IMR-90 (cell line): ENCODE data around the gene STAP2.

Experiments
- CEBPB ChIP-seq: IDR thresholded peaks from 2 replicates; pipeline ENCODE4 v1.6.1; 2012; ENCODE audit warnings: low read depth, low read length, improper control_type of control experiment
- CTCF ChIP-seq: conservative IDR thresholded peaks from 2 replicates; pipeline ENCODE4 v1.5.1; 2012; ENCODE audit warnings: mild to moderate bottlenecking, low read depth, low read length, improper control_type of control experiment
- ELK1 ChIP-seq: fragments of 150-350 bp; IDR thresholded peaks from 2 replicates; pipeline ENCODE4 v1.6.1; 2016; ENCODE audit warnings: low read depth, mild to moderate bottlenecking, low read length, moderate library complexity, borderline replicate concordance
- FOS ChIP-seq: fragments of 150-350 bp; IDR thresholded peaks from 2 replicates; pipeline ENCODE4 v1.6.1; 2016; ENCODE audit warnings: low read depth, low read length
- POLR2A ChIP-seq: IDR thresholded peaks from 2 replicates; pipeline ENCODE4 v1.6.1; 2012; ENCODE audit warnings: mild to moderate bottlenecking, low read depth, low read length

DNA sequence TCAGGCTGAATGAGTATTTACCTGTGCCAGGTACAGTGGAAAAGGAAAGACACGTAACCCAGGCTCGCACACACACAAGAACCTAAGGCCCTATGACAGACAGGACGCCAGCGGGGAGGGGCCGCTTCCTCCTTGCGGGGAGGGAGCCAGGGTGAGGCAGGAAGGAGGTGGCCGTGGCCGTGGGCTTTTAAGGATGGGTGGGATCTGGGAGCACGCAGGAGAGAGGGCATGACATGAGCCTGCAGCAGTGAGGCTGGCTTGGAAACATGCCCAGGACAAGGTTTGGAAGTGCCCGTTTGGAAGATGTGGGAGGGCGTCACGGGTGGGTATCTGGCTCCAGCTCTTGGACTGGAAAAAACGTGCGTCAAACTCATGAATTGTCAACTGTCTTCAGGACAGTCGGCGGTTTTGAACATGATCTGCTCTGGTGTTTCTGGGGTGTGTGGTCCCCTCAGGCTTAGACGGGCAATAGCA is 41.7 kb upstream of the STAP2 start:
- TF ChIP-seq CTCF (no peak), CEBPB (no peak), POLR2A (no peak), ELK1 (no peak), FOS (no peak)
